Activated naive CD8-positive, alpha-beta T cell treated with anti-CD3 and anti-CD28 coated beads, Interleukin-2, amount 50 U/mL, for 16 hours (primary cell): ENCODE results near the gene METTL1.
"Not testable (repeated sequence)": the region's sequence is repeated elsewhere in the genome, so short reads cannot be mapped to it uniquely, and the experiment has no call there.

Experiments
- DNase-seq: peaks from one replicate; pipeline ENCODE4 v3.0.0-alpha.2; 2020; ENCODE audit warnings: low read depth, low spot score

METTL1 gene

DNA sequence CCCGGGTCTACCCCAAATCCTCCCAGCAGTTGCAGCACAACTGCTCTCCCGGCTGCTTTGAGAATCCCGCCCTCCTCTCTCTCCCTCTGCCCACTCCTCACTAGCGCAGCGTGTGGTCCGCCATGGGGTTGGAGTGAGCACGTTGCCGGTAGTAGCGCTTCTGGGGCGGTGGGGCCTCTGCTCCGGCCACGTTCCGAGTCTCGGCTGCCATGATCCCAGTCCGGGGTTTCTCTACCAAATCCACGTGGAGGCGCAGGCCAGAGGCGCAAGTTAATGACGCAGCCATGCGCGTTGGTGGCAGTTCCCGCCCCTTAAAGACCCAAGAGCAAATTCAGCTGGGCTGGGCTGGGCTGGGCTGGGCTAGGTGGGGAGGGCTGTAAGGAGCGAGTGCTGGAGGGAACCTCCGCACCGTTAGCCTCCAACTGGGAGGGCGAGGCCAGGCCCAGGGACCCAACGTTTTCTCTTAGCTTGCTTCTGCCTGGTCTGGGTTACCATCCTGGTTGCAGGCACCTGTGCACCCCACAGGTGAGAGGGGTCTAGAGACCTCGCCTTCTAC lies at the start of gene METTL1:
Gene METTL1, minus strand, starts transcription at position 233 of the 556 bp plus-strand sequence. Its CDS starts 22 bp downstream, at position 211.
- DNase-seq = peak; percentile 88

DNA sequence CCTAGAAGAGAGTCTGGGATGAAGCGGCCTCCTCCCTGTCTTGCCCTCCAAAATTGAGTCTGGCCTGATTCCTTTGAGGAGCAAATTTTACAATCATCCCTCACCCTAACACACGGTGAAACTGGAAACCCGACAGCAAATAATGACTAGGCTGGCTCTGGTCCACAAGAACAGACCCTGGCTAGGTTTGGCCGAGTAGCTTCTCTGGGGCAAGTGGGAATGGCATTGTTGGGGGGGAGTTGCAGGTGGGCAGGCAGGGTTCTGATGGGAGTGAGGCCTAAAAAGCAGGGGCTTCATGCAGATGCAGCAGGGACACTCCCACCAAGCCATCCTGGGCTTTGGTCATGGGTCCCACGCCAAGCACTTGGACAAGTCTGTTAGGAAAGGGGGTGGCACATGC lies 49.1 kb upstream of the METTL1 start:
- DNase-seq = not testable (repeated sequence)

DNA sequence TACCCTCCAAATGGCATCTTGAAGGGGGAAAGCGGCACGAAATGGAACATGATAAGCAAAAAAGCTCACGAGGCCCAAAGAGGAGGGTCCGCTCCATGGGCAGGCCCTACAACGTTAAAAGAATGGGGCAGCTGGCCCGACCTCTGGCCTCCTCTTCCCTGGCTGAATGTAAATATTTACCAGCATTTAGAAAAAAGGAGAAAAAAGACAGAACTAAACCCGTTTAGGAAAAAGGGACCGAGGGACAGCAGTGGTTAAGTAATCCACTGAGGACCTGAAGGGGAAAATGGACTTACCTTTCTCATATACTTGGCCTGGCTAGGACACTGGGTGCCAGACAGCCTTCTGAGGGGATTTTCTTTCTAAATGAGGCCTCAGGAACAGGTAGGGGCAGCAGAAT lies 48.2 kb upstream of the METTL1 start:
- DNase-seq = not testable (repeated sequence)

DNA sequence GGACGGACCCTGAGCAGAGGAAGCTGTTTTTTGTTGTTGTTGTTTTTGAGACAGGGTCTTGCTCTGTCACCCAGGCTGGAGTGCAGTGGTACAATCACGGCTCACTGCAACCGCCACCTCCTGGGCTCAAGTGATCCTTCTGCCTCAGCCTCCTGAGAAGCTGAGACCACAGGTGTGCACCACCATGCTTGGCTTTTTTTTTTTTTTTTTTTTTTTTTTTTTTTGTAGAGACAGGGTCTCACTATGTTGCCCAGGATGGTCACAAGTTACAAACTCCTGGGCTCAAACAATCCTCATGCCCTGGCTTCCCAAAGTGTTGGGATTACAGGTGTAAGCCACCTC lies 46.1 kb upstream of the METTL1 start:
- DNase-seq = not testable (repeated sequence)

DNA sequence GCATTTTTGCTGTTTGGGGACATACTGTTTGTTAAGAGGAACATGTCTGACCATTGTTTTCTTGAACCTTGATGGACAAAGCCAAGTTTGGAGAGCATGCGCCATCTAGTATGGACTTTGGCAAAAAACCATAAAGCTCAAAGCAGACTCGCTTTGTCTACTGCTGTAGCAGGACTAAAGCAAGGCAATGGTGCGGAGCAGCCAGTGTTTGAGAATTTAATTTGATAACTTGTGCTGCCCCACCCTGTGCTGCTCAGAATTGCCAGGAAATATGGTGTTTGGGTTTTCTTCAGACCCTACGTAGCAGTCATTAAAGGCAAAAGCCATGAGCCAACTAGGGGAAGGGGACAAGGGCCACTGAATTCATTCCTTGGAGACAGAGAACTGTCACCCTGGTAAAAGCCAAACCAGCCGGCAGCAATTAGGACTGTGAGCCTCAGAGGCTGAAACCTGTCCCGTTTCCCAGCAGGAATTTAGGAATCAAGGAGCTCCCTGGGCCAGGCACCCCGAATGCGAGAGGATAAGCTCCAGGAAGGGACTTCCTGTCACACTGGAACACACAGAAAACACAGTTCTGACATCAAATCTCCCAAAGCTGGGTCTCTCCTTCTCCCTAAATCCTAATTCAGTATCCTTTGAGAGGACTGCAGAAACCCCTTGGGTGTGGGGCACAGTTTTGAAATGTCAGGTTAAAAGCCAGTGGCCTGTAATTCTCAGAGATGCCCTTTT lies 45.5 kb upstream of the METTL1 start:
- DNase-seq = no peak

DNA sequence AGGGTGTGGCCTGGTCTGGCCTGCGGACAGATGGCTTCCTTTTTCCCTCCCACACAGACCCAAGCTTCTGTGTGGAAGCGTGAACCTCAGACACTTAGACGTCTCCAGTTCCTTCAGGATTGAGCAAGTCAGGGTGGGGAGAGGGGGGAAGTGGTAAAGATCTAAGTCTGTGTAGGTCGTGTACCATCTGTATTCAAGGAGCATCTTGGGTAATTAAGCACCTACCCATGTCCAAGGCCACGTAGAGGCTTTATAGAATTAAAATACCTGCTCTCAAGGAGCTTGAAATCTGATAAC lies 44.9 kb upstream of the METTL1 start:
- DNase-seq = no peak

DNA sequence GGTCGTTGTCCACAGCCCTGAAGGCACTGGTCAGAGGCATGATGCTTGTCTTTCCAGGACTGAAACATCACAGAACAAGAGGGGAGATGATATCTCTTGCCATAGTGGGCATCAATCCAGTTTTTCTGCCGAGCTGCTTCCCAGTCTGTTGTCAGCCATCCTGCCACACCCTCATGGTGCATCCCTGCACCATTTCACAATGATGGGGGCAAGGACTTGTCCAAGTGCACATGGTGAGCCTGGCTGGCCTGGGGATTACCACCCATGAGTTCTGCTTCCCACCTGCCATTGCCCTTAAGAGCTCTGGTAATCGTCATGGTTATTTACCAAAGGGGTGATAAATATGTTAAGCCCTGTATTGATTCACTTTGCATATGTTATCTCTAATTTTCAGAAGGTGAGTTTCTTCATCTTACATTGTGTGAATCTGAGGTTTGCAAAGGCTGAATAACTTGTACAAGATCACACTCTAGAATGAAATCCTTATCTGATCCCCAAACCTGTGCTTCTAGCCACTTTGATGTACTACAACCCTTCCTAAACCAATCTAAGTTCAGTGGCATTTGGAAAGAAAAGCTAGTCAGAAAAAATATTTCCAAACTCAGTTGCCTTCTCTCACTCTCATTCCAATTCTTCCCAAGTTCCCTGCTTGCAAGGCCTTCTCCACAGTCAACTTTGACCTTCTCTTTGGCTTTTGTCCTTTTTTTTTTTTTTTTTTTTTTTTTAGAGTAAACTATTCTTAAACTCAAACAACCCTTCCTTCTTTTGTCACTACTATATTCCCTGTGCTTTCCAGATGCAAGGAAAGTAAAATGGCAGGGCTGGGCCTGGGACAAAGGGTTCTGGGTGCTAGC lies 44.3 kb upstream of the METTL1 start:
- no peak for DNase-seq

DNA sequence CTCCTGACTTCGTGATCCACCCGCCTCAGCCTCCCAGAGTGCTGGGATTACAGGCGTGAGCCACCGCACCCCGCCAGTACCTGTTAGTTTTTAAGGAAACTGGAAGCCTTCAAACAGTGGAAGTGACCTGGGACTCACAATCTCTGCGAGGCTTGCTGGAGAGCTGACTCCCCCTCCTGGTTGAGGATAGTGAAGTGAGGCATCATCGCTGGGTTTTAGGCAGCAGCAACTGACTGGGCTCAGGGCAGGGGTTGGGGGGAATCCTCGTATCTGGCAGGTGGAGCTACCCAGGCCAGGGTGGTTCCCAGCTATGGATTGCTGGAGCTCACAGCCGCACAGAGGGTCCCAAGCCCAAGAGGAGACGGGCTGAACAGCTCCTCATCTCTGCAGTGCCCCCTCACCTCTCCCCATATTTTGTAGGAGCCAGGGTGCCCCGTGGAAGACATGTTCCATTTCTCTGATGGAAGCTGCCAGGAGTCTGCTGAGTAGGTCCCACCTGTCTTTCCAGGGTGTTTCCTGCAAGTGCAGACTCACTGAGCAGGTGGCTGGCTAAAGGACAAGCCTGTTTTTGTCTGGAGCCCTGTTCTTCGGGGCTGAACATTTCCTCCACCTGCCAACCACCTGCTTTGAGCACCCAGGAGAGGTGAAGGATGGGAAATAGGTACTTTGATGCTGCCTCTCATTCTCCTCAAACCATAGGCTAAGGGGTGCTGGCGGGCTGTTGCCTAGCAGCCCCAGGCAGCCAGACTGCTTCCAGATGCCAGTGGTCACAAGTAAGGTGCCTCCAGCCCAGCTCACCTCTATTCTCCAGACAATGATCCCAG lies 43.5 kb upstream of the METTL1 start:
- no peak for DNase-seq

DNA sequence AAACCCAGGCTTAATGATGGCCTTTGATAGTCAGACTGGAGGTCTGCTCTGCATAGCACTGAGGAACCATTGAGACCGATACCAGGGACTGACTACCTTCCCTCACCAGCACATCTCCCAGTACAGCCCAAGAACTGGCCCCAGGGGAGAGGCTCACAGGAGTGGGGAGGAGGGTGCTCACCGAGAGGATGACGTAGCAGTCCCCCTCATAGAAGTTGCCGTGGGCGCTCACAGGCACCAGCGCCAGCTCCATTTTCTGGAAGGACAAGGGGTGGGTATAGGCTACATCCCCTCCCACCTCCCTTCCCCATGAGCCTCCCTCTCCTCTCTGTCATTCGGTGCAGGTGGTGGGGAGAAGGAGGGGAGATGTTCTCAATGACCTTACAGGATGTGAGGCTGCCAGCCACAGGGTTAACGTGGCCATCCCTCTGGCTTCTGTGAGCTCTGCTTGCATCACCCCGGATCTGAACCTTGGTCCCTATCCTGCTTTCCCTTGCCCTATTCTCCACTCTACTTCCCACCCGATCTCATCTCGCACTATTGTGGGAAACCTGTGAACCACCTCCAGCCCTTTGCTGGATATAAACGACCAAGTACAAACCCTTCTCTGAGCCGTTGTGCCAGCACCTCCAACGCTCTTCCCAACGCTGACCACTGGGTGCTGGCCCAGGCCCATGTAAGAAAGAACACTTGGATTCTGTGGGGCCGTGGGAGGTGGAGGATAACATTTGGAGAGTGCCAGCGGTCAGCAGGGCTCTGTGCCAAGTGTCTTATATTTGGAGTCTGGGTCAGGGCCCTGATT lies 42.3 kb upstream of the METTL1 start:
- DNase-seq = no peak

DNA sequence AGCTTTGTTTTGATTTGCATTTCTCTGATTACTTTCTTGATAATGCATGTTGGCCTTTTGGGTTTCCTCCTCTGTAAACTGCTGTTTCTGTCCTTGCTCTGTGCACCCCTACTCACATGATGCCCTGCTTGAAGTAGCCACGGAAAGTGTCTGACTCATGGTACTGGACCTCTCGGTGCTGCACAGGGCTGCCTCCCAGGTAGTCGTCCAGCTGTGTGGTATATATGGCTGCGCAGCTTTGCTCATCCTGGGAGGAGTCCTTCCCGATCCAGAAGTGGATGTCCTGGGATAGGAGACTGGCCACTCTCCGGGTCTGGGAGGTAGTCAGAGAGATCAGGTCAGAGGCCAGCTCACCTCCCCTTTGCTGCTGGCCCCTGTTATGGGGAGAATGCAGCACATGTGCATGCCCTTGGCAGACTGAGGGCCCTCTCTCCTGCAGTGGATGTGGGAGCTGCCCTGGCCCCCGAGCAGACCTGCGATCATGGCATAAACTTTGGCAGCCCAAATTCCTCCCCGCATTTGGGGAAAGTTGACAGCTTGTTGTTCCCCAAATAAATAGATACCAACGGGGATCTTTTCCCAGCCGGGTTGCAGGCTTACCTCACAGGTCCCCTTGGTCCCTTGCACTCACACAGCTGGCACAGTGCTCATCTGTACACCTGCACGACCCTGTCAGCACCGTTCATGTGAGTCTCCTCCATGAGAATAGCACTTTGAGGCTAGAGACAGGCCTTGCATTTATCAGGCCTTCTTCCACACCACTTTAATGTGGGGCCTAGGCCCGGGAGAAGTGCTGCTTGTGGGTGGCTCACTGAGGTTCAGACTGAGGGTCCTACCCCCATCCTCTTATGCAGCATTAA lies 41.4 kb upstream of the METTL1 start:
- no peak for DNase-seq

DNA sequence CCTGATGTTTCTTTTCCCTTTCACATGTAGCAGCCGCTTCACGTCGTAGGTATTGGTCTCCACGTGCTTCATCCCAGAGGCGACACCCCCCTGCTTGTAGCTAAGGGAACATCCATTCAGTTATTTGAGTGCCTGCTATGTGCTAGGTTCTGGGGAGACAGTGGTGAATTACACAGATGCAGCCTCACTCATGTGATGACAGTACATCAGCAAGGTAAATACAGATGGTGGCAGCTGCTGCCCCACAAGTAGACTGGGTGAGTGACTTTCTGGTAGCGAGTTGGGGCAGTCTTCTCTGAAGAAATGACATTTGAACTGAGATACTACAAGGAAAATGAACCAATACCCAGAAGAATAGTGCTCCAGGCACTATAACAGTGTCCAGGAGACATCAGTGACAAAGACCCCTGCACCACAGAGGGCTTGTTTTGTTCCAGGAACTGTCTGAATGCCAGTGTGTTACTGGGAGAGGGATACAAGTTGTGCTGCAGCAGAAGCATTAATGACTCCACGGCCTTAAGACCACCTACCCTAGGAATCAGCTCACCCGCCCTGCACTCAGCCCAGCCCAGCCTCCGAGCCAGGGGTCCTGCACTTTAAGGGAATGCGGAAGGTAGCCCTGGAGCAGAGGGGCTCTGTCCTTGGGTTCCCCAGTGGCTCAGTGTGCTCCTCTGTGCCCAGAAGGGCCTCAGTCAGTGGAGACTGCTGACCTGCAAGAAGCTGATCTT lies 39.3 kb upstream of the METTL1 start:
- DNase-seq = no peak

DNA sequence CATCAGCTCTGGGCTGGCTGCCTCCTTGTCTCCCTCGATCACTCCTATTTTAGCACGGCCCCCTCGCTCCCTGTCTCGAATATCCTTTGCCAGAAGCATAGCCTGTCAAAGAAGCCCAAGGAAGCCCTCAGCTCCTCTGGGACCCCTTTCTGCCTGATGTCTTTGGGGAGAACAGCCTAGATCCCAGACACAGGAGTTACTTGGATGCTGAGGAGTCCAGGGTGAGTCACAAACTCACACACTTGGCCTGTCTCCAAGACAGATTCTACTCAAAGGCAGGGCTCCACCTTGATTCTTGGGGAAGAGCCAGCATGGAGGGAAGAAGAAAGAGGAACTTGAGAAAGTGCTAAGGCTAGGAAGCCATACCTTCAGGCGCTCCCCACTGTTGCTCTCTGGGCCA lies 38.5 kb upstream of the METTL1 start:
- no peak for DNase-seq

DNA sequence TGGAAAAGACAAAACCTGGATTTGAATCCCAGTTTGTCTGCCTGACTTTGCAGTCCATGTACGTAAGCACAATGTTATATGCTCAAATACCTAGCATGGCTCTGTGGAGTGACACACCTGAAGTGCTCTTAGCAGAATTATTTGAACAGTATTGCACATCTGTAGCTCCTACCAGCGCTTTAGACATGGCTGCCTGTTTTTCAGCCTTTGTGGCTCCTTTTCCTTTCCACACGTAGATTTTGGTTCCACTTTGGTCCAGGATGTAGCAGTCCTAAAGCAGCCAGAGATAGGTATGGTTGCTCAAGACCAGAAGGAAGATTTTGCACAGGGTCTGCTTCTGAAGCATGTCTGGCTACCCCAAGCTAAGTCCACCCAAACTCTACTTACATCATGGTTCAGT lies 37.5 kb upstream of the METTL1 start:
- DNase-seq = no peak

DNA sequence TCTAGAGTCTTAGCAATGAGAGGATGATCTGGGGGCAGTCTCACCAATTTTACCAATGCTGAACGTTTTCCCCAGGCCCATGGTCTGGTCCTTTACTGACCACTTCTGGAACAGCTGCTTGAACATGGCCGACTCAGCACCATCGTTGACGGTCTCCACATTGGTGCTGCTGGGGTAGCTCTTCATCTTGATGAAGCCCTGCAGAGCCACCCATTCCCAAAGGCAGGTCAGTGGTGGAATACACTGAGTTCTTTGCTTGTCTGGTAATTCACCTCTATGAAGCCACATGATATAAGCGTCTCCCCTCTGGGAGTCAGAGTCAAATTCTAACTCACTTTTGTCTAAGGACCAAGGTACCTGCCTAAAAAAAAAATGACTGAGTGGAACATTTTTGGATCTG lies 36.4 kb upstream of the METTL1 start:
- DNase-seq = no peak

DNA sequence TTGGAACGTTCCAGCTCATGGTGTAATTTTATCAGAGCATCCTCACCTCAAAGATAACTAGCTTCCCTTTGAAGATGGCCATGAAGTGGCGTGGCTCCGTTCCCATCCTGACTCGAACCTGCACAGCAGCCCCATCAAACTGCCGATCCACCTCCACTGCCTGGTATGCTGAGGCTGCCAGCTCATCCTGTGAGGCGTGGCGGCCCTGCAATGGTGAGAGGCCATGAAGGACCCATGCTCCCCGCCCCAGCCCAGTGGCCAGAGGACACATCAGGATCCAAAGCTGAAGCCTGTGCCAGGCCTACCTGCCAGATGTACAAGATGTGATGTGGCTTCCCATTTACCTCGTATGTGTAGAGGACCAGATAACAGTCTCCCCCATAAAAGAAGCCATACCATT lies 35.4 kb upstream of the METTL1 start:
- no peak for DNase-seq

DNA sequence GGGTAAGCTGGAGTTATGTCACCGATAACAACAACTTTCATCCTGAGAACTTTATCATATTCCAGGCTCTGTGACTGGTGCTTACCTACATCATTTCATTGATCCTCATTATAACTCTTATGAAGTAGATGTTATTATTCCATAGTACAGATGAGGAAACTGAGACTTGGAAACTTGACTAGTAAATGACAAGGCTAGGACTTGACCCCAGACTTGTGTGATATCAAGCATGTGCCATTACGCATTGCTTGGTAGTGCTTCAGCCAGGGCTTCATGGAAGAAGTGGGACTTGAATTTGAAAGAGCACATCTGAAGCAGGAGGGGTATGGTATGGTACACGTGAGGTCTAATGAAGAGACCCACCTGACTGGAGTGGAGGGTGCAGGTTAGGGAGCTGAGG lies 34.8 kb upstream of the METTL1 start:
- DNase-seq = no peak

DNA sequence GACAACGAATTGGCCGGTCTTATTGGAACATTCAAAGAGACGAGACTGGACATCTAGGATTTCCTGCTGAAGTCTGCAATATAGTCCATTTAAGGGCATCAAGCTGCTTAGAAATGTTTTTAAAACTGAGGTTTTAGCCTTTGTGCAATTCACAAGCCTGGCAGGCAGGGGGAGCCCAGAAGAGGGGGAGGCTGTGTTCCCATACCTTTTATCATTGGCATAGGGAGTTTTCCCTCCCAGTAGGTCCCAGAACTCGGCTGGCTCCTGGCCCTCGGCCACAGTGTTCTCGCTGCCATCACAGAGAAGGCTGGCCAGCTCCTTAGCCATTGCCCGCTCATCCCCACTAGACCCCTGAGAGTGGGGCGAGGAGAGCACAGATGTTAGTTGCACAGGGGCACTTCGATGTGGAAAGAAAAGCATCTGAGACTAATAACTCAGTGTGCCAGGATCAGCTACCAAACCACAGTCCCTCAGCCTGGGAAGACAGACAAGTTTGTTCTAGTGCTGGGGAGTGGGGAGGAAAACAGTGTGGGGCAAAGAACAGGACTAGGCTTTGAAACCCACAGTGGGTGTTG lies 31.5 kb upstream of the METTL1 start:
- DNase-seq = no peak

DNA sequence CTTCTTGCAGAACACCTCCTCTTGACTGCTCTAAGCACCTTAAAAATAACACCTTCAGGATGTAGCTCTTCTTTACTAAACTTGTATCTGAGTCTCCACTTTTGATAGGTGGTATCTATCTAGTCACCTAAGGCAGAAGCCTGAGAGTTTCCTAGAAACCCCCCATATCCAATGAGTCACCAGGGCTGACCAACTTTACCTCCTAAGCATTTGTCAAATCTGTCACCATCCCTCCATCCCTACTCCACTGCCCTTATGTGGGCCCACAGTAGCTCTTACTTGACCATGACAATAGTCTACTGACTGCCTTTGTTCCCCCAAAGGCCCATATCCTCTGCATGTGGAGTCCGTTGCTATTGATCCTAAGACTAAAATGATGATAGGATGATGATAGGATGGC lies 30.7 kb upstream of the METTL1 start:
- no peak for DNase-seq

DNA sequence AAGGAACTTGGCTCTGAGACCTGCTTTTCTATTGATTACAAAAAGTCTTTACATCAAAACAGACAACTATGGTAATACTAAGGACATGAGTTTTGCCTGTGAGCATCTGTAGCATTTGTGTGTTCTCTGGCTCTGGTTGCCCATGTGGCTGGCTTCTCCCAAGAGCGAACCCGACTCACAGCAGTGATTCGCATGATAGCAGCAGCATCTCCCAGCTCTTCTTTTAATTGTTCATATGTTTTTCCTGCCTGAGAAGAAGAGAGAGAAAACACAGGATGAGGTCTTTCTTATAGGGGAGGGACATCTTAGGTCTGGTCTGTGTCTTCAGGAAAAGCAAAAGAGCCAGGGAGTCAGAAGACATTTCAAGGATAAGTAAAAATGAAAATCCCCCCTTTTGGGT lies 29.1 kb upstream of the METTL1 start:
- no peak for DNase-seq
